ENCODE data around the gene TIAM2.

- TF ChIP-seq POLR2A (IDR thresholded peaks at IDR 0.05; ENCODE audit: low read length) (no peak), GATA1 (IDR thresholded peaks at IDR 0.05; ENCODE audit: low read depth, low read length) (no peak)
These were observed 96.6 kb downstream of the TIAM2 start for GRCh38 chr6:155091756-155092155.

All from erythroblast (primary cell).